Stimulated activated CD8-positive, alpha-beta memory T cell treated with anti-CD3 and anti-CD28 coated beads, Interleukin-4, amount 100 ng/mL, for 48 hours (primary cell): ENCODE data around the gene UBLCP1.

Experiments
- DNase-seq: peaks from one replicate; pipeline ENCODE4 v3.0.0-alpha.2; 2020

Gene UBLCP1

DNA sequence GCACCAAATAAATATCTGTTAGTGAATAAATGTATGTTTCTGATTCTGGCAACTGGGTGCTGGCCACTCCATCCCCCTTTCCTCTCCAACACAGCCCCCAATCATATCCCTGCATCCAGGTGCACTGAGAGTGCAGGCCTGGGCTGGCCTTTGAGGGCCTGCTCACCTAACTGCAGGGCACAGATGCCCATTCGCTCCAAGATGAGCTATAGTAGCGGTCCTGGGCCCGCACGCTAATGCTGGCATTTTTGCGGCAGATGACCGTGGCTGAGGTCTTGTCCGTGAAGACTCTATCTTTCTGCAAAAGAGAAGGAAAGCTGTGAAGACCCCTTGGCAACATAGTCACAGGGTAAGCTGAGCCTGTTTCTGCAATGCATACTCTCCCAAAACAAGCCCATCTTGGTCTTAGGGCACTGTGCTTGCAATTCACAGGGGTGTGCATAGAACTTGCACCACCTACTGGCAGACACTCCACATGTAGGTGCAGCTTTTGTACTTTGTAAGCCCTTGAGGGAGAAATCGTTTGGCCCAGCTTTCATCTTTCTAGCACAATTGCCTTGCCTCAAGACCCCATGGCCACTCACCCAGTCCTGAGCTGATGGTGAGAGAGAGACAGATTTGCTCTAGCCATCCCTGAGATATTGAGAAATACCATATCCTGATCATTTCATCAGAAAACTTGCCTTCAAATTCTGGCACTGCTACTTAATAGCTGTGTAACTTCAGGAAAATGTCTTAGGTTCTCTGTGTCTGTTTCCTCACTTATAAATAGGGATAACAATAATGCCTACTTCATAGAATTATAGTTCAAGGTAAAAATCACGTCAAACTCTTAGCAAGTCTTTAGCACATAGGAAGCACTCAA lies 53.7 kb downstream of the UBLCP1 start:
- DNase-seq, result peak; percentile 51

DNA sequence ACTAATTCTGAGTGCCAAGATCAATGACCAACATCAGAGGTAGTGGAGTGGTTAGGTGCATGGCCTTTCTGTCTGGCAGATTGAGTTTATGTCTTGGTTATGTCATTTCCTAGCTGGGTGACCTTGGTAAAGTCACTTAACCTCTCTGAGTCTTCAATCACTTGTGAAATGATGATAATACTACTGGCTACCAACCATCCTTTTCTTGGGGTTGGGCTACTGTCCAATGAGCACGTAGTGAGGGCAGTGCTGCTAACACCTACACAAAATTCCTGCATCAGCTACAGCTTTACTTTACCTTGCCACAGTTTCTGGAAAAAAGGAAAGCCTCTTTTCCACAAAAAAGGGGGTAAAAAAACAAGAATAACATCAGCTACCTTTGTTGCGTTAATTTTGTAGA lies 54.8 kb downstream of the UBLCP1 start:
- DNase-seq, result no peak

DNA sequence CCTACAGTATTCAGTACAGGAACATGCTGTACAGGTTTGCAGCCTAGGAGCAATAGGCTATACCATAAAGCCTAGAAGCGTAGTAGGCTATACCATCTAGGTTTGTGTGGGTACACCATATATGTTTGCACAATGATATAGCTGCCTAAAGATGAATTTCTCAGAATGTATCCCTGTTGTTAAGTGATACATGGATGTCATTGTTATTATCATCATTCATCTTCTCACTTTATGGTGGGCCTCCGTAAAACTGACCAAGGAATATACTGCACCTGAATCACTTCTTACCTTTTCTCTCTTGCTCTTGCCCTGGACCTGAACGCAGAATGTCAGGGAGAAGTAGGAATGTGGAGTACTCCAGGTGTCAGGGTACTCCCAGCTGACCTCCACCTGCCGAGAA lies 55.4 kb downstream of the UBLCP1 start:
- no peak for DNase-seq

- DNase-seq, result no peak
Measured at GRCh38 chr5:159319363-159319762, 56.3 kb downstream of the UBLCP1 start.

DNA sequence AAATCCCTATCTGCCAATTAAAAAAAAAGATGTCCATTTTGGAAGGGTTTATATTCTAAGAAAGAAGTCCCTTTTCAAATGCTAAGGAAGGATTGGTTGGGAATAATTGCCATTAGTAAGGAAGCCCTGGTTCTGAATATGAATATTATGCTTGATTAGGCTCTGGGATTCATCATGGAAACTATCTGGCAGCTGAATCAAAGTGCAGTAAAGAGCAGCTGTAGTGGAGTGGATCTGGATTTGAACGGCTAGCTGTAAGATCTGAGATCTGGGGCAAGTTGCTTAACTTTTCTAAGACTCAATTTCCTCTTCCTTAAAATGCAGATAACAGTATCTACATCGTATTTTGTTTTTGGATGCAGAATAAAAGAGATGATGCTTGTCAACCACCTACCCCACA lies 56.7 kb downstream of the UBLCP1 start:
- DNase-seq, result no peak

DNA sequence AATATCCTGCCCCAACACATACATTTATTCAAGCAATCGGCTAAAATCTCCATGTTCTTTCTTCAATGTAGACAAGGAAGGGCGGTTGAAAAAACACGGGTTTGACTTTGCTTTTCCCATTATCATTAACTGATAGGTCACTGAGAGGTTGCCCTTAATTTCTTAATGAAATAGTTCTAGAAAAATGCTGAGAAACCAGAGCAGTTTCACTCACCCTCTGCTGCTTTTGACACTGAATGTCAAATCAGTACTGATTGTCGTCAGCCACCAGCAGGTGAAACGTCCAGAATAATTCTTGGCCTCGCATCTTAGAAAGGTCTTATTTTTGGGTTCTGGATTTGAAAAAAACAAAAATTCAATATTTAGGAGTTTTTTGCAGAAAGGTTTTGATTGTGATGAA lies 59.1 kb downstream of the UBLCP1 start:
- DNase-seq, result no peak

DNA sequence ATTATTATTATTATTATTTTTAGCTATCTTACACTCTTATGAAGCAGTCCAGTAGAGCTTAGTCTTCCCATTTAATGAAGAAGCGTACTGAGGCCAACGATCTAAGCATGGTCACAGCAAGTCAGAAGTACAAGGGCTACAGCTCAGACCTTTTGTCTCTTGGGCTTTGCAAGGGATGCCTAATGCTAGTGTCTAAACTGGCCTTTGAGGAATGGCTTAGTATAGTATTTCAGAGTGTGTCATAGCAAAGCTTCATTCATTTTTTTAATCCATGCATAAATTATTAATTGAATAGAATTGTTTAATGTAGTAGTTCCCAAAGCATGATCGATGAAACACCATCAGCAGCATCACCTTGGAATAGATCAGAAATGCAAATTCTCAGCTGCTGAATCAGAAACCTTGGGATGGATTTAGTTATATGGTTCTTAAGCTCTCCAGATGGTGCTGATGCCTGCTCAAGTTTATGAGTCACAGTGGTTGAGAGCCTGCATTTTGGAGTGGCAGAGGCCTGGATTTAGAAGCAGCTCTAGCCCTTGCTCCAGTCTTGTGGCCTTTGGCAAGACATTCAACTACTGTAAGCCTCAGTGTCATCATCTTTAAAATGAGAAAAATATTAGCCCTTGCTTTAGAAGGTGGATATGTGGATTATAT lies 61.1 kb downstream of the UBLCP1 start:
- no peak for DNase-seq

GRCh38 chr5:159324986-159325385 lies 61.9 kb downstream of the UBLCP1 start:
- no peak for DNase-seq

- no peak for DNase-seq
Measured at GRCh38 chr5:159330131-159330800, 67.2 kb downstream of the UBLCP1 start, which contains the start of gene IL12B. IL12B (minus strand) TSS chr5:159330487; CDS start chr5:159326782, 3,705 bp downstream.

DNA sequence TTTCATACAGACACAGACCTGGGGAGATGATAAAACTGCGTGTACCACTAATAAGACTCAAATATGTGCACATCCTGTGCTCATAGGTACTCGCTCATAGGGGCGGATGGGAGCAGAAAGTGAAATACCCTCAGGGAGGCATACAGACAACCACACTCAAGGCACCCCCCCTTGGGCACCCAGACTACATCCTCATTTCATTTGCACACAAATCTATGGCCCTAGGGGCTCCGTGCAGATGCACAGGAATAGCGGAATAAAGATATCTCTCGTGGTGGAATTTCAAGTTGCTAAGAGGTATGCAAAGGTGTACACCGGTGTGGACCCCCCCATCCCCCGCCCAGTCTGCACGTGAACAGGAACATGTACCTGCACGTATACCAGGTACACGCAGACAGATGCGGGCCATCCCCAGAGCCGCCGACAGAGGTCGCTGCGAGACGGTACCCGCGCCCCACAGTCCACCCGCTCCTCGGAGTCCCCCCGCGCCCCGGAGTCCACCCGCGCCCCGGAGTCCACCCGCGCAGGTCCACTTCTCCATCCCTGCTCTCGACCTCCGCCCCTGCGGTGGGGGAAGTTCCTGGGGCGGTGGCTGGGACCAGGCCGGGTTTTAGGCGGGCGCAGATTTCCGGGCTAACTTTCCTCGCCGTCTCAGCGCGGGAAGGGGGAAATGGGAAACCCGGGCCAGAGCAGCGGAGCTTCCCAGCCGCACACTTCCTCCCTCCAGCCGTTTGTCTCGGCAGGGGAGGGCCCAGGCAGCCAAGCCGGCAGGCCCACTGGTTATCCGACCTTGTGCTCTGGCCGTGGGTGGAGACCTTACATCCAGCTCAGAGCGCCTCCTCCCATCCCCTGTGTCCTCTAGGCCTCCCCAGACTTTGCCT lies 68.2 kb downstream of the UBLCP1 start:
- DNase-seq, result peak; percentile 90

DNA sequence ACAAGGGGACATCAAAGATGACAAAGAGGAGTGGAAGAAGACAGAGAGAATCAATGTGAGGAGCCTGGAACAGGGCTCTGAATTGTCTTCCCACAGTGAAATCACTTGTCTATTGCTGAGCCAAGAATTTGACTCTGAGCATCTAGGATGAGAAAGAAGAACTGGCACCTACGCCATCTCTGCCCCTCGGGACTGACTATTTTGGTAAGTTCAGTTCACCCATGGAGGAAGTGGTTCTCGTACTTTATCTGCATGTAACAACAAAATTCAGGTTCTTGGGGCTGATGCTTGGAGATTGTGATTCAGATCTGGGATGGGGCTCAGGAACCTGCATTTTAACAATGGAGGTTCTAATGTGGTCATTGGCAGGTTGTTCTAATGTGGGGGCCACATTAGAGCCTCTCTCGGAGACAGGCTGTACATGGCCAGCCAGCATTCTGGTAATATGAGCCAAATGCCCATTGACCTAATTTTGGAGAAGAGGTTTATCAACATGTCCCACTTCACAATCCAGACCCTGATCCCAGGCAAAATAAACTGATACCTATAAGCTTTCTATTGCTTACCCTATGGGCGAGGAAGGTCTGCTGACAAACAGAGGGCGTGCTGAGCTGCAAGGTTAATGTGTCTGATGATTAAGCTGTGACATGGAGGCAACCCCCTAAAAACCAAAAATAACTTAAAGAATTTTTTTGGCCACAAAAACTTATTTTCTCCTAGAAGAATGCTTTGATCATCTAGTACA lies 69.9 kb downstream of the UBLCP1 start:
- no peak for DNase-seq

DNA sequence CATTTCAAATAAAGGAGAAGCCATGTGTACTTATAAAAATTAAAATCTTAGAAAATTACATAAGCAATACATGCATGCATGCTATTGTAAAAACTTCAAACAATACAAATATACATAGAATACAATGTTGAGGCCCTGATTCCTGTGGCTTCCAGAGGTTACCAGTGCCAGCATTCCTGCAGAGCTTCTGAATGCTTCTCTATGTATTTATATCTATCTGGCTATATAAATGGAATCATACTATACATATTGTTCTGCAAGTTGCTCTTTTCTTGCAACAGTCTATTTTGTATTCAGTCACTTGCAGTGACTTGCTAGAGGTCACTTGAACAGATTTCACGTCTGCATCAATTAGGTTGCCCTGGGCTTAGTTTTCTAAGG lies 70.4 kb downstream of the UBLCP1 start:
- no peak for DNase-seq
